Measurements from ENCODE around the gene IFNGR2. TPM values are rescaled to one million over a fixed set of nuclear protein-coding genes. Genes with fewer than 3 reads are reported as not detected.
A peak's percentile ranks its signal among the peaks of the same experiment; 100 is the strongest.

Gene IFNGR2
- total and polyA plus RNA-seq, 2 of the 13 experiments (the other 11 are each of a cell fraction or from before 2014, with no cell fraction given), result 61.3 to 117 TPM

- no peak for TF ChIP-seq ZNF749 (CRISPR knock-in tag; IDR thresholded peaks at IDR 0.05; ENCODE audit: borderline replicate concordance)
- peak; percentile 95 for TF ChIP-seq TBX2 (CRISPR knock-in tag; IDR thresholded peaks at IDR 0.05; ENCODE audit: borderline replicate concordance)
- TF ChIP-seq PLSCR1 (CRISPR knock-in tag; IDR thresholded peaks at IDR 0.05; ENCODE audit: borderline replicate concordance), result no peak
- no peak for TF ChIP-seq SNAPC2 (CRISPR knock-in tag; IDR thresholded peaks at IDR 0.05)
- no peak for TF ChIP-seq RBM39 (IDR thresholded peaks at IDR 0.05; ENCODE audit: low read depth, low read length, poor library complexity, severe bottlenecking)
- TF ChIP-seq TEAD2 (CRISPR knock-in tag; IDR thresholded peaks at IDR 0.05), result no peak
- no peak for TF ChIP-seq RNF219 (CRISPR knock-in tag; IDR thresholded peaks at IDR 0.05)
- peak; percentile 33; the same call in 1 of the 2 replicates for TF ChIP-seq TFDP1 (CRISPR knock-in tag; IDR thresholded peaks at IDR 0.05; ENCODE audit: borderline replicate concordance)
- TF ChIP-seq ZNF644 (CRISPR knock-in tag; IDR thresholded peaks at IDR 0.05; ENCODE audit: low read depth), result no peak
- no peak for TF ChIP-seq GLI4 (CRISPR knock-in tag; IDR thresholded peaks at IDR 0.05; ENCODE audit: borderline replicate concordance)
- TF ChIP-seq ZNF772 (CRISPR knock-in tag; IDR thresholded peaks at IDR 0.05), result no peak
- no peak for TF ChIP-seq ISX (CRISPR knock-in tag; conservative IDR thresholded peaks at IDR 0.05)
- no peak for TF ChIP-seq PCBP2 (optimal IDR thresholded peaks at IDR 0.05; ENCODE audit: low read depth, low read length, poor library complexity, severe bottlenecking)
- TF ChIP-seq U2AF1 (optimal IDR thresholded peaks at IDR 0.05; ENCODE audit: low read depth, low read length), result no peak
- peak; percentile 73 for TF ChIP-seq IKZF5 (CRISPR knock-in tag; IDR thresholded peaks at IDR 0.05)
- TF ChIP-seq GTF2F1 (IDR thresholded peaks at IDR 0.05; ENCODE audit: low read length), result no peak
- TF ChIP-seq ATF7 (IDR thresholded peaks at IDR 0.05), result no peak
- TF ChIP-seq ATF7 (CRISPR knock-in tag; IDR thresholded peaks at IDR 0.05), result no peak
- no peak for TF ChIP-seq RBAK (CRISPR knock-in tag; IDR thresholded peaks at IDR 0.05)
- no peak for TF ChIP-seq ZBTB3 (CRISPR knock-in tag; IDR thresholded peaks at IDR 0.05; ENCODE audit: borderline replicate concordance, low read depth)
- peak; percentile 73; the same call in 1 of the 2 replicates for TF ChIP-seq SIN3A (IDR thresholded peaks at IDR 0.05; ENCODE audit: borderline replicate concordance, low read depth, low read length)
- TF ChIP-seq ZFP91 (CRISPR knock-in tag; IDR thresholded peaks at IDR 0.05; ENCODE audit: borderline replicate concordance), result peak; percentile 49
- TF ChIP-seq WIZ (CRISPR knock-in tag; IDR thresholded peaks at IDR 0.05), result no peak
These were observed 9.8 kb downstream of the IFNGR2 start (continued) for GRCh38 chr21:33412832-33413519.

Measured in HepG2 (cell line).